Tibial nerve (tissue), 4 donors: Measurements from ENCODE around the gene KLHDC10. TPM values are rescaled to one million over a fixed set of nuclear protein-coding genes. Genes with fewer than 3 reads are reported as not detected.
"Not testable (repeated sequence)": the region's sequence is repeated elsewhere in the genome, so short reads cannot be mapped to it uniquely, and the experiment has no call there.

Experiments used
- DNase-seq, 2 donors: peaks; one replicate each; pipeline ENCODE4 v3.0.0-alpha.2; 2019; ENCODE audit warnings: low spot score in 2 of 2
- H3K27ac ChIP-seq, 4 donors: fragments of 200-600 bp; sonication (generic) in 3 of 4; one replicate each; pipeline ENCODE4 v1.5.1; 2017 to 2019; ENCODE audit warnings: mild to moderate bottlenecking in 1 of 4
- H3K27me3 ChIP-seq, 2 donors: fragments of 200-600 bp; sonication (generic) in 1 of 2; one replicate each; pipeline versions ENCODE4 v1.5.1 to v1.6.0; 2017 to 2019
- H3K36me3 ChIP-seq, 3 donors: fragments of 200-600 bp; sonication (generic); one replicate each; pipeline ENCODE4 v1.5.1; 2018 to 2019
- H3K4me1 ChIP-seq, 4 donors: fragments of 200-600 bp; sonication (generic) in 3 of 4; one replicate each; pipeline ENCODE4 v1.5.1; 2017 to 2019
- H3K4me3 ChIP-seq, 4 donors: fragments of 200-600 bp; sonication (generic) in 3 of 4; one replicate each; pipeline ENCODE4 v1.5.1; 2017 to 2019; ENCODE audit warnings: mild to moderate bottlenecking in 1 of 4, moderate library complexity in 1 of 4
- H3K9me3 ChIP-seq, 4 donors: fragments of 200-600 bp; sonication (generic) in 3 of 4; one replicate each; pipeline ENCODE4 v1.5.1; 2017 to 2019
- EP300 ChIP-seq, 2 donors: sonication (generic); formaldehyde crosslinking; IDR thresholded peaks; one replicate each; pipeline ENCODE4 v1.6.1; 2017; ENCODE audit warnings: antibody characterized with exemption in 2 of 2, mild to moderate bottlenecking in 1 of 2
- POLR2A ChIP-seq, 2 donors: fragments of 450-650 bp; IDR thresholded peaks; one replicate each; pipeline ENCODE4 v1.6.1; 2017; ENCODE audit warnings: antibody characterized with exemption in 2 of 2, mild to moderate bottlenecking in 2 of 2, moderate library complexity in 2 of 2
- WGBS, 2 donors: methylation state at CpG; one replicate each; pipeline ENCODE4 v1.1.5; 2018; 5-methylcytosine and 5-hydroxymethylcytosine counted together
- total RNA-seq, 4 donors: library from RNA; depleted of rRNA; stranded (reverse); fragments of >200 nt; gene quantifications; one replicate each; pipeline ENCODE4 v1.1.0, GENCODE V29; 2016
- TF ChIP-seq, protein P1 (sequence below), 5 experiments: fragments of 200-600 bp in 3 of 5; fragments of 450-650 bp in 2 of 5; sonication (generic) in 3 of 5; IDR thresholded peaks; one replicate each; pipeline ENCODE4 v1.5.1; 2016 to 2019; ENCODE audit warnings: antibody characterized with exemption in 5 of 5, mild to moderate bottlenecking in 3 of 5, moderate library complexity in 2 of 5

KLHDC10 gene
- total RNA-seq, 4 donors from 2014 or later = 19.0 to 30.8 (median 21.4) TPM

DNA sequence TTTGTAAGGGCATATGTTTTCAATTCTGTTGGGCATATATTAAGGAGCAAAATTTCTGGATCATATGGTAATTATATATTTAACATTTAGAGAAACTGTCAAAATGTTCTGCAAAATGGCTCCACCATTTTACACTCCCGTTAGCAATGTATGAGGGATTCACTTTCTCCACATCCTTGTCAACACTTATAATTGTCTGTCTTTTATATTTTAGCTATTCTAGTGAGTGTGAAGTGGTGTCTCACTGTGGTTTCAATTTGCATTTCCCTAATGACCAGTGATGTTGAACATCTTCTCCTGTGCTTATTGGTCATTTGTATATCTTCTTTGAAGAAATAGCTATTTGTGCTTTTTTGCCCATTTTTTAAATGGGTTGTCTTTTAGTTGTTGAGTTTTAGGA lies 8.1 kb upstream of the KLHDC10 start:
- H3K9me3 ChIP-seq = no peaks in the 10 kb centered on the region
- no peak overlapping the region for H3K27ac ChIP-seq
- 90 to 95% methylated on average over 1 of the region's 1 CpG for WGBS, 2 donors
- peaks cover 0 to 3% of the 10 kb centered on the region in 2 donors for H3K27me3 ChIP-seq
- no peak overlapping the region for H3K4me3 ChIP-seq
- no peaks in the 10 kb centered on the region for H3K36me3 ChIP-seq
- no peak for DNase-seq
- no peaks in the 10 kb centered on the region for H3K4me1 ChIP-seq
- TF ChIP-seq POLR2A (IDR thresholded peaks at IDR 0.05) (no peak), EP300 (IDR thresholded peaks at IDR 0.05) (no peak)
- TF ChIP-seq, protein P1, sequence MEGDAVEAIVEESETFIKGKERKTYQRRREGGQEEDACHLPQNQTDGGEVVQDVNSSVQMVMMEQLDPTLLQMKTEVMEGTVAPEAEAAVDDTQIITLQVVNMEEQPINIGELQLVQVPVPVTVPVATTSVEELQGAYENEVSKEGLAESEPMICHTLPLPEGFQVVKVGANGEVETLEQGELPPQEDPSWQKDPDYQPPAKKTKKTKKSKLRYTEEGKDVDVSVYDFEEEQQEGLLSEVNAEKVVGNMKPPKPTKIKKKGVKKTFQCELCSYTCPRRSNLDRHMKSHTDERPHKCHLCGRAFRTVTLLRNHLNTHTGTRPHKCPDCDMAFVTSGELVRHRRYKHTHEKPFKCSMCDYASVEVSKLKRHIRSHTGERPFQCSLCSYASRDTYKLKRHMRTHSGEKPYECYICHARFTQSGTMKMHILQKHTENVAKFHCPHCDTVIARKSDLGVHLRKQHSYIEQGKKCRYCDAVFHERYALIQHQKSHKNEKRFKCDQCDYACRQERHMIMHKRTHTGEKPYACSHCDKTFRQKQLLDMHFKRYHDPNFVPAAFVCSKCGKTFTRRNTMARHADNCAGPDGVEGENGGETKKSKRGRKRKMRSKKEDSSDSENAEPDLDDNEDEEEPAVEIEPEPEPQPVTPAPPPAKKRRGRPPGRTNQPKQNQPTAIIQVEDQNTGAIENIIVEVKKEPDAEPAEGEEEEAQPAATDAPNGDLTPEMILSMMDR (IDR thresholded peaks at IDR 0.05) = no peak

DNA sequence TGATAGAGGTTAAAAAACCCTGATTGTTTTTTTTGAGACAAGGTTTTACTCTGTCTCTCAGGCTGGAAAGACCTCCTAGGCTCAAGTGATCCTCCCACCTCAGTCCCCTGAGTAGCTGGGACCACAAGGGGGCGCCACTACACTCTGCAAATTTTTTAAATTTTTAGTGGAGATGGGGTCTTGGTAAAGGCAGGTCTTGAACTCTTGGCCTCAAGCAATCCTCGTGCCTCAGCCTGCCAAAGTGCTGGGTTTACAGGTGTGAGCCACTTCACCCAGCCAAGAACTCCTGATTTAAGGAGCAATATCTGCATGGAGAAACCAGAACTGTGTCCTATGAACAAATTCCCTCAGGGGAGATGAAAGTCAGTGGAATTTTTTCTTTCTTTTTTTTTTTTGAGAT lies 7.3 kb upstream of the KLHDC10 start:
- no peak overlapping the region for H3K4me3 ChIP-seq
- no peak overlapping the region for H3K27ac ChIP-seq
- DNase-seq = no peak
- TF ChIP-seq POLR2A (IDR thresholded peaks at IDR 0.05) = no peak
- TF ChIP-seq, protein P1 (IDR thresholded peaks at IDR 0.05) = peak; percentile 19 to 61 (median 27)
- TF ChIP-seq EP300 (IDR thresholded peaks at IDR 0.05) = no peak
- 4 to 8% methylated on average over 2 of the region's 2 CpGs for WGBS, 2 donors
- no peaks in the 10 kb centered on the region for H3K4me1 ChIP-seq
- peaks cover 0 to 3% of the 10 kb centered on the region in 2 donors for H3K27me3 ChIP-seq
- no peaks in the 10 kb centered on the region for H3K36me3 ChIP-seq
- no peaks in the 10 kb centered on the region for H3K9me3 ChIP-seq

DNA sequence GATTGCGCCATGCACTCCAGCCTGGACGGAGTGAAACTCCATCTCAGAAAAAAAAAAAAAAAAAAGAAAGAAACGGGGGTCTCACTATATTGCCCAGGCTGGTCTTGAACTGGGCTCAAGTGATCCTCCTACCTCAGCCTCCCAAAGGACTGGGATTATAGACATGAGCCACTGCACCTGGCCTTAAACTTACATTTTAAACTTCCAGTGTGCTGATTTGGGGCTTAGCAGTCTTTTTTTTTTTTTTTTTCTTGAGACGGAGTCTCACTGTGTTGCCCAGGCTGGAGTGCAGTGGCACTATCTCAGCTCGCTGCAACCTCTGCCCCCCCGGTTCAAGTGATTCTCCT lies 5.8 kb upstream of the KLHDC10 start:
- DNase-seq, H3K27me3 ChIP-seq, H3K36me3 ChIP-seq, H3K4me3 ChIP-seq, H3K27ac ChIP-seq, H3K9me3 ChIP-seq, H3K4me1 ChIP-seq: not testable (repeated sequence)
- 87 to 91% methylated on average over 6 of the region's 6 CpGs for WGBS, 2 donors

DNA sequence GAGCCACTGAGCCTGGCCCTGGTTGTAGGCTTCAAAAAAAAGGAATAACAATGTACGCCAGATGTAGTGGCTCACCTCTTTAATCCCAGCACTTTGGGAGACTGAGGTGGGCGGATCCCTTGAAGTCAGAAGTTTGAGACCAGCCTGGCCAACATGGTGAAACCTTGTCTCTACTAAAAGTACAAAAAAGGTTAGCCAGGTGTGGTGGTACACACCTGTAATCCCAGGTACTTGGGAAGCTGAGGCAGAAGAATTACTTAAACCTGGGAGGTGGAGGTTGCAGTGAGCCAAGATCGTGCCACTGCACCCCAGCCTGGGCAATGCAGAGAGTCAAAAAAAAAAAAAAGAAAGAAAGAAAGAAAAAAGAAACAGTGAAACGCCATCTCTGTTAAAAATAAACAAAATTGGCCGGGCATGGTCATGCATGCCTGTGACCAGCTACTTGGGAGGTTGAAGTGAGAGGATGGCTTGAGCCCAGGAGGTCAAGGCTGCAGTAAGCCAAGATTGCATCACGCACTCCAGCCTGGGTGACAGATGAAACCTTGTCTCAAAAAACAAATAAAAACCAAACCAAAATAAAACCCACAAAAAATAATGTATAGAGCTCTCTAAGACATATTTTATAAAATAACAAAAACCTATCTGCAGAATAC lies 4.7 kb upstream of the KLHDC10 start:
- Histone ChIP-seq H3K27me3 (peaks cover 0 to 3% of the 10 kb centered on the region in 2 donors), H3K36me3 (no peaks in the 10 kb centered on the region), H3K4me3 (no peak overlapping the region), H3K27ac (no peak overlapping the region), H3K4me1 (peaks cover 0 to 7% (median 0%) of the 10 kb centered on the region in 4 donors), H3K9me3 (no peaks in the 10 kb centered on the region)
- TF ChIP-seq, protein P1 (IDR thresholded peaks at IDR 0.05) = no peak
- no peak for TF ChIP-seq EP300 (IDR thresholded peaks at IDR 0.05)
- no peak for TF ChIP-seq POLR2A (IDR thresholded peaks at IDR 0.05)
- WGBS, 2 donors = 63 to 65% methylated on average over 6 of the region's 6 CpGs
- no peak for DNase-seq

DNA sequence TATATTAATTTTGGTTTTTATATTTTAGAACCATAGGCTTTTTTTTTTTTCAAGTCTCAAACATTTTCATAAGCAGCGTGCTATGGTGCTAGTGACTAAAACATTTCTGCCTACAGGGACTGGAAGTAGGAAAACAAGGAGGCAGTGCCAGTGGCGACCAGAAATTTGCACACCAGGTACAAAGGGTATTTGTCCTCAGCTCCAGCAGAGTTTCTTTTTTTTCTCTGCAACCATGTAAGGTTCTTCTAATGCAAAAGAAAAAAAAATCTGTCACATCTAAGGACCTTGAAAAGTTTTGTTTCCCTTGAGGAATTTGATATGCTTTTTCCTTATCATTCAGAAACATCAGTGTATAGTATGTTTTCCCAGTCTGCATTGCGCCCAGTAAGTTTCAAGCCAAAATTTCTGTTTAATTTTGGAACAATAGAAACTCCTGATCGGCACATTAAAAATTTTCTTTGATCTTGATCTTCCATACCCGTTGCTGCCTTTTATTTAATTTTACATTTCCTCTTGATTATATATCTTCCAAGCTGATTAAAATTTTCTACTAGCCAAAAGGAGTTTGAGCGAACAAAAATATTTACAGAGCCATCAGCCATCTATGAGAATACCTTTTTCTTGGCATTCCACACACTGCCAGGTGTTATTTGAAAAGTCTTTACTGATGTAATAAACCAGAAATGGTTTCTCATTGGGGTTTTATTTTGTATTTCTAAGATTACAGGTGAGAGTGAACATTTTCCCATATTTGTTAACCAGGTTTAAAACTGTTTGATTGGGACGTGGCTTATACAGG lies 956 bp upstream of the KLHDC10 start:
- peak overlapping the region; percentile 28 to 89 (median 86) for H3K27ac ChIP-seq
- peaks cover 0 to 3% of the 10 kb centered on the region in 2 donors for H3K27me3 ChIP-seq
- H3K4me1 ChIP-seq = peaks cover 0 to 40% (median 14%) of the 10 kb centered on the region in 4 donors
- DNase-seq = no peak
- 67 to 69% methylated on average over 7 of the region's 7 CpGs for WGBS, 2 donors
- H3K36me3 ChIP-seq = no peaks in the 10 kb centered on the region
- TF ChIP-seq, protein P1 (IDR thresholded peaks at IDR 0.05) = no peak
- TF ChIP-seq POLR2A (IDR thresholded peaks at IDR 0.05) (no peak), EP300 (IDR thresholded peaks at IDR 0.05) (no peak)
- H3K4me3 ChIP-seq = peak overlapping the region; percentile 34 to 97 (median 80)
- H3K9me3 ChIP-seq = no peaks in the 10 kb centered on the region
